Common myeloid progenitor, CD34-positive (primary cell): ENCODE results near the gene HDLBP.
"Not testable (repeated sequence)": the region's sequence is repeated elsewhere in the genome, so short reads cannot be mapped to it uniquely, and the experiment has no call there.

Source experiments
- CTCF ChIA-PET: fragments of 350-600 bp; sonication (Branson Sonifier 250); formaldehyde crosslinking; loops from one replicate; lab custom pipeline; 2021; ENCODE audit warnings: antibody characterized with exemption; lab: Charles Lee
- POLR2A ChIA-PET: fragments of 350-600 bp; sonication (Branson Sonifier 250); formaldehyde crosslinking; loops from one replicate; lab custom pipeline; 2021; ENCODE audit warnings: antibody characterized with exemption; lab: Charles Lee
- DNase-seq, 3 donors: peaks; one replicate each; pipeline versions ENCODE4 v3.0.0 to v3.0.0-alpha.2; 2013
- H3K27ac ChIP-seq, 2 experiments: 1 replicate in 1 of 2; 2 replicates in 1 of 2; pipeline ENCODE4 v1.7.0; 2013; ENCODE audit warnings: inconsistent platforms in 2 of 2, low read length in 2 of 2, mild to moderate bottlenecking in 2 of 2, low read depth in 1 of 2, moderate library complexity in 1 of 2; ENCODE audit not compliant: severe bottlenecking in 2 of 2, insufficient read depth in 1 of 2, poor library complexity in 1 of 2
- H3K27me3 ChIP-seq, 5 experiments: replicated peaks in 2 of 5; 1 replicate in 3 of 5; 2 replicates in 2 of 5; pipeline versions ENCODE4 v1.6.1 to v1.7.0; 2013; ENCODE audit warnings: low read length in 4 of 5, mild to moderate bottlenecking in 2 of 5, moderate library complexity in 2 of 5, inconsistent platforms in 1 of 5; ENCODE audit not compliant: insufficient read depth in 5 of 5, control insufficient read depth in 4 of 5
- H3K36me3 ChIP-seq, 4 experiments: 1 replicate in 2 of 4; 2 replicates in 2 of 4; pipeline versions ENCODE4 v1.6.1 to v1.7.0; 2013; ENCODE audit warnings: low read length in 3 of 4, control low read depth in 1 of 4, mild to moderate bottlenecking in 1 of 4; ENCODE audit not compliant: control insufficient read depth in 4 of 4, insufficient read depth in 4 of 4
- H3K4me1 ChIP-seq, 4 experiments: 1 replicate in 3 of 4; 2 replicates in 1 of 4; pipeline versions ENCODE4 v1.6.1 to v1.7.1; 2013; ENCODE audit warnings: low read length in 3 of 4, mild to moderate bottlenecking in 3 of 4, control low read depth in 1 of 4, inconsistent platforms in 1 of 4, moderate library complexity in 1 of 4; ENCODE audit not compliant: control insufficient read depth in 4 of 4, insufficient read depth in 4 of 4; ENCODE audit errors: control extremely low read depth in 1 of 4
- H3K4me3 ChIP-seq, 7 experiments: 1 replicate in 4 of 7; 2 replicates in 3 of 7; pipeline versions ENCODE4 v1.5.1 to v1.7.0; 2013; ENCODE audit warnings: mild to moderate bottlenecking in 7 of 7, low read length in 6 of 7, moderate library complexity in 6 of 7, inconsistent platforms in 2 of 7, low read depth in 2 of 7, control low read depth in 1 of 7; ENCODE audit not compliant: insufficient read depth in 4 of 7, control insufficient read depth in 1 of 7; ENCODE audit errors: extremely low read depth in 1 of 7
- H3K9me3 ChIP-seq, 5 experiments: 1 replicate in 4 of 5; 2 replicates in 1 of 5; pipeline versions ENCODE4 v1.6.1 to v1.7.1; 2013; ENCODE audit warnings: low read length in 4 of 5, mild to moderate bottlenecking in 2 of 5, inconsistent platforms in 1 of 5, low read depth in 1 of 5, moderate library complexity in 1 of 5; ENCODE audit not compliant: control insufficient read depth in 4 of 5, insufficient read depth in 2 of 5; ENCODE audit errors: control extremely low read depth in 1 of 5
- WGBS: methylation state at CpG from one replicate; pipeline ENCODE4 v1.1.5; 2013; ENCODE audit not compliant: insufficient coverage; 5-methylcytosine and 5-hydroxymethylcytosine counted together

The HDLBP gene

DNA sequence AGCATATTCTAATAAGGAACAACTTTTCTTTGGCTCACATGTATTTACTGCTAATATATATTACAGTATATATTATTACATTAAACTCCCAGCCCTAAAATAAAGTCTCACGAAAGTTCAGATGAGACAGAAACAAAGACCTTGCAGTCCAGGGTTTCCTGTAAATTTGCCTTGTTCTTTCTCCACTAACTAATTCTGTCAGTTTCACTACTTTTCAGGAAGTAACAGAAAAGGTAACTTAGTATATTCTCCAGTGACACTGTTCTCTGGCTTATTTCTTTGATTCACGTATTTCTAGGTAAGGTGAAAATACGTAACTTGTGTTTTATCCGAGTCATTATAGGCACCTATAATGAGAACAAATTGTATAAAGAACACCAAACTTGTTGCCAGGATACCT is 35.2 kb downstream of the HDLBP start:
- CTCF ChIA-PET, result interaction anchor here (1.3 to 2.8 kb wide), 4 partner anchors 10 to 23 kb away, joined by 4 to 10 read pairs (median 5); no protein-coding TSS in a partner anchor
- H3K9me3 ChIP-seq, result no peaks in the 10 kb centered on the region
- H3K4me1 ChIP-seq, result peaks cover 0 to 15% (median 0%) of the 10 kb centered on the region in 4 experiments
- H3K4me3 ChIP-seq, result no peak overlapping the region
- H3K27ac ChIP-seq, result peak overlapping the region in 1 of 2 experiments; percentile 61
- WGBS, result 100% methylated on average over 1 of the region's 4 CpGs
- H3K27me3 ChIP-seq, result no peaks in the 10 kb centered on the region
- peaks cover 2 to 5% (median 4%) of the 10 kb centered on the region in 4 experiments for H3K36me3 ChIP-seq
- POLR2A ChIA-PET, result no interaction called here
- peak in 1 of 3 donors; percentile 8 for DNase-seq

DNA sequence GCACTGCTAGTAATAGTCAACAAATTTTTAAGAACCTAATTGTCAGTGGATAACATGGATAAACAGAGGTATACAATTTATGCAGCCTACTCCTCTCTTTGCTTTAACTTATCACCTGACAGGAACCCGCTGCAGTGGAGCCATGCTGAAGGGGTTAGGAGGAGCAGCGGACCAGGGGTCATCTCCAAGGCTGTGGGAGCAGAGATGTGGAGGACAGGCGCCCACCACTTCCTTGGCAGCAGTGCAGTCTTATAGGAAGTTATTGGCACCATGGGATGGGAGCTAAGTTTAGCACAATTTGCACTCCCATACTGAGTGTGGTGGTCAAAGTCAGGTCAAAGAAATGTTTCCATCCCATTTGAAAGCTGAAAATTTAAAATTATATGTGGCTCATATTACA is 35.6 kb downstream of the HDLBP start:
- Histone ChIP-seq H3K9me3 (no peaks in the 10 kb centered on the region), H3K36me3 (peaks cover 0 to 5% (median 2%) of the 10 kb centered on the region in 4 experiments), H3K27ac (no peak overlapping the region), H3K4me1 (peaks cover 0 to 15% (median 0%) of the 10 kb centered on the region in 4 experiments), H3K4me3 (no peak overlapping the region), H3K27me3 (no peaks in the 10 kb centered on the region)
- CTCF ChIA-PET, result interaction anchor here (1.3 to 2.8 kb wide), 4 partner anchors 10 to 23 kb away, joined by 4 to 10 read pairs (median 5); no protein-coding TSS in a partner anchor
- WGBS, result 80% methylated on average over 1 of the region's 3 CpGs
- DNase-seq, result no peak
- POLR2A ChIA-PET, result no interaction called here

DNA sequence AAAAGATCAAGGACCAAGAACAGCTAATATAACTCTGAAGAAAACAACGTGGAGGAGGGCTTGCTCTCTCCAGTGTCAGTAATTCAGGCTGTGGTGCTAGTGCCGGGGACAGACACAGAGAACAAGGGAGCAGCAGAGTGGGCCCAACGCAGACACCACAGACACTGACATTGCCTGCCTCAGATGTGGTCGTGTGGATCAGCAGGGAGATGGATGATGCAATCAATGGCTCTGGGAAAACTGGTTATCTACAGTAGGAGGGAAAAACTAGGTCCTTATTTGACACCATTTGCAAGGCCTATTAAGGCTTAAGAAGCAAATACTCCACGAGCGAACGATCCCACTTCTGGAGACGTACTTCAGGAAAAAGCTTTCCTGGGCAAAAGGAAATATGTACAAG is 36.1 kb downstream of the HDLBP start:
- no peaks in the 10 kb centered on the region for H3K27me3 ChIP-seq
- CTCF ChIA-PET, result interaction anchor here (1.5 to 2.8 kb wide), 3 partner anchors 10 to 23 kb away, joined by 4 to 10 read pairs (median 5); no protein-coding TSS in a partner anchor
- H3K9me3 ChIP-seq, result no peaks in the 10 kb centered on the region
- WGBS, result 88% methylated on average over 4 of the region's 8 CpGs
- H3K36me3 ChIP-seq, result peaks cover 0 to 5% (median 2%) of the 10 kb centered on the region in 4 experiments
- no peak overlapping the region for H3K27ac ChIP-seq
- no peak overlapping the region for H3K4me3 ChIP-seq
- H3K4me1 ChIP-seq, result peaks cover 0 to 15% (median 0%) of the 10 kb centered on the region in 4 experiments
- POLR2A ChIA-PET, result no interaction called here
- no peak for DNase-seq

DNA sequence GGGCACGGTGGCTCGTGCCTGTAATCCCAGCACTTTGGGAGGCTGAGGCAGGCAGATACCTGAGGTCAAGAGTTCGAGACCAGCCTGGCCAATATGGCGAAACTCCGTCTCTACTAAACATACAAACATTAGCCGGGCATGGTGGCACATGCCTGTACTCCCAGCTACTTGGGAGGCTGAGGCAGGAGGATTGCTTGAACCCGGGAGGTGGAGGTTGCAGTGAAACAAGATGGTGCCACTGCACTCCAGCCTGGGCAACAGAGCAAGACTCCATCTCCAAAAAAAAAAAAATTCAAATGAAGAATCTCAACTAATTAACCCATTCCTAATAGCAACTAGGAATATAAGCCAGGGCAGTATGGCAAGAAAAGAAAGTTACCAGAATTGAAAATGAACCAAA is 37.2 kb downstream of the HDLBP start:
- H3K27ac ChIP-seq, H3K36me3 ChIP-seq, POLR2A ChIA-PET, H3K9me3 ChIP-seq, DNase-seq, H3K4me3 ChIP-seq, H3K27me3 ChIP-seq: not testable (repeated sequence)
- peaks cover 0 to 18% (median 4%) of the 10 kb centered on the region in 4 experiments for H3K4me1 ChIP-seq
- CTCF ChIA-PET, result interaction anchor here (0.9 kb wide), 1 partner anchor 24 kb away, joined by 3 read pairs; no protein-coding TSS in a partner anchor
- 100% methylated on average over 5 of the region's 7 CpGs for WGBS

DNA sequence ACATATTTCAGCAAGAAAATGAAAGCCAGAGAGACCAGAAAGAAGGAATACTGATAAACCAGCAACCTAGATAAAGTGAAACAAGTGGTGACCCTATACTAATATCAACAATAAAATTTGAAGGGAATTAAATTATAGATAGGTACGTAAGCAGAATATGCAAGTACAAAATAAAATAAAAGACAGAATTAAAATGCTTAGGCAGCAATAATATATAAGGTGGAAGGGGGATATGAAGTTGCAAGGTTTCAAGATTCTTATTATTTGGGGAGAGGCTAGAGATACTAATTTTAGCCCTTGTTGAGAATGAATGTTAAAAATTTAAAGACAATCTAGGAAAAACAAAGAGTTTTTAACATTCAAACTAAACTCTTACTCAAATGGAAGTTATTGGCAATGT is 39.6 kb downstream of the HDLBP start:
- ChIA-PET CTCF (interaction anchor here (1.4 kb wide), 1 partner anchor 40 kb away, joined by 3 read pairs; the partner anchor contains the start of genes HDLBP and SEPTIN2), POLR2A (no interaction called here)
- Histone ChIP-seq H3K36me3 (peaks cover 0 to 5% (median 2%) of the 10 kb centered on the region in 4 experiments), H3K9me3 (no peaks in the 10 kb centered on the region), H3K27ac (no peak overlapping the region), H3K4me1 (peaks cover 7 to 31% (median 18%) of the 10 kb centered on the region in 4 experiments), H3K4me3 (no peak overlapping the region), H3K27me3 (no peaks in the 10 kb centered on the region)
- no peak for DNase-seq
- no CpG with 5 or more reads among the region's 1 CpG for WGBS

DNA sequence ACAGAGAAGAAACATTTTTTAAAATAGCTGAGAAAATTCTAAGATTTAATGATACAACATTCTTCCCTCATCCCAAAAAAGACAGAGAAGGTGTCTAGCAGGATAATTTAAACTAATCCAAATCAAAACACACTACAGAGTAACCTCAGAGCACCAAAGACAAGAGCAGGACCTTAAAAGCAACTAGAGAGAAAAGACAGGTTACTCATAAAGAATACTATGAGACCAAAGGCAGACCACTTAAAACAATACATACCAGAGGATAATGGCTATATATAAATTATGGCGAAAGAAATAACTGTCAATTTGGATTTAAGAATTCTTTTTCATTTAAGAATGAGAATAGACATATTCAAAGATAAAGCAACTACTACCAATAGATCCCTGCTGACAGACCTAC is 40.0 kb downstream of the HDLBP start:
- H3K4me1 ChIP-seq, result peaks cover 7 to 33% (median 21%) of the 10 kb centered on the region in 4 experiments
- H3K9me3 ChIP-seq, result no peaks in the 10 kb centered on the region
- peaks cover 0 to 5% (median 2%) of the 10 kb centered on the region in 4 experiments for H3K36me3 ChIP-seq
- POLR2A ChIA-PET, result no interaction called here
- CTCF ChIA-PET, result interaction anchor here (1.3 to 1.8 kb wide), 2 partner anchors 14 to 28 kb away, joined by 4 read pairs; no protein-coding TSS in a partner anchor
- H3K27ac ChIP-seq, result no peak overlapping the region
- H3K27me3 ChIP-seq, result no peaks in the 10 kb centered on the region
- no peak for DNase-seq
- no CpG with 5 or more reads among the region's 1 CpG for WGBS
- H3K4me3 ChIP-seq, result no peak overlapping the region

DNA sequence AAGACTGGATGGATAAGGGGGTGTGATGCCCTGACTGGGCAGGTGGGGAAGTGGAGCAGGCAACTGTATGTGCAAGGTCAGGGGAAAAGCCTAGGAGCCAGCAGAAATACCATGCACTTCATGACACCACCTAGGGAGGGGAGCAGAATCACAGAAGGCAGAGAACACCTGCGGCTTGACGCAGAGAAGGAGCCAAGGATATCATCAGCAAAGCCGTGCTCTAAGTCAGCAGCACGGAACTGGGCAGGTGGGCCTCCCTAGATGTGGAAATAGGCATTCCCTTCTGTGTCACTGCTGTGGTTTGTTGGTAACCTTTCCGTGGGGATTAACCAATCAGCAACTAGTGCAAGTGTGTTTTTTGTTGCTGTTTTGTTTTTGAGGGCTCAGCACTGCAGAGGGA is 41.3 kb downstream of the HDLBP start:
- no peak overlapping the region for H3K27ac ChIP-seq
- peak in 1 of 3 donors; percentile 18 for DNase-seq
- peaks cover 7 to 26% (median 20%) of the 10 kb centered on the region in 4 experiments for H3K4me1 ChIP-seq
- ChIA-PET POLR2A (no interaction called here), CTCF (interaction anchor here (1.8 kb wide), 1 partner anchor 15 kb away, joined by 4 read pairs; no protein-coding TSS in a partner anchor)
- WGBS, result 100% methylated on average over 4 of the region's 5 CpGs
- H3K9me3 ChIP-seq, result no peaks in the 10 kb centered on the region
- H3K27me3 ChIP-seq, result no peaks in the 10 kb centered on the region
- no peak overlapping the region for H3K4me3 ChIP-seq
- peaks cover 0 to 6% (median under 1%) of the 10 kb centered on the region in 4 experiments for H3K36me3 ChIP-seq
